ENCODE data around the gene C3orf49.

Gene C3orf49

DNA sequence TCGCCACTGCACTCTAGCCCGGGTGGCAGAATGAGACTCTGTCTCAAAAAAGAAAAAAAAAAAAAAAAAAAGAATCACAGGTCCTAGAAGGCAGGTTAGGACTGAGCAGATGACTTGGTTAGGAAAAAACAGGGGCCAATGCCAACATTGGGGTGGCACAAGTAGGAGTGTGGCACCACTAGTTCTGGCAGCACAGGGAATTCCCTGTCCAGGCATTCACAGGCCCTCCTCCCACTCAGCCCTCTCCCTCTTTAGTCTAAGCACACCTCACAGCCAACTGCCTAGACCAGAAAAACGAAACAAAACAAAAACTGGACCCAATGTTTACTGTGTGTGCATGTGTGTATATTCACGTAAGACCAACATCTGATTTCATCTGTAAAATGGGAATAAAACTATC, 34.0 kb downstream of the C3orf49 start:
- no peak for DNase-seq

DNA sequence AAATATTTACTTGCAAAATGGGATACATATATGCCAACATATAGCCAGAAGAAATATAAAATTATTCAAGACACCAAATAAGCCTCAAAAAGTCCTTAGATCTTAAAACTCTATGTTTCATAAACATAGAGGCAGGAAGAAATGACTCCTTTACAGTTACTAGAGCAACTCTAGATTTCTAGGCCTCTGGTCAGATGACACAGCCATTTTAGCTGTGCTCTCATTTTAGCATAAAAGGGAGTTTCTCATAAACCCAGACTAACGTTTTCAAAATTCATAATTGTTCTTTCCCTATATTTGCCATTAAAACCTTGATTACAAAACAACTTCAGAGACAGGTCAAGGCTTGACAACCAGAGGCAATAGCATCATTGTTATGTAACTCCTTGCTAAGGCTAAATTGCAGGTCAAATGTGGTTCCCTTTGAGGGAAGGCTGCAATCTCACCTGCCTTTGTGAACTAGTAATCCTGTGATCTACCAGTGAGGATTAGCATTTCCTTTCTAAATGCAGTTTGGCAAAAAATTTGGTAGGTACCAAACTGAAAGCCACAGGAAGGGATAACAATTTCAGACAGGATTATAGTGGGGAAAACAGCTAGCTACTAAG, 36.3 kb downstream of the C3orf49 start:
- no peak for DNase-seq

DNA sequence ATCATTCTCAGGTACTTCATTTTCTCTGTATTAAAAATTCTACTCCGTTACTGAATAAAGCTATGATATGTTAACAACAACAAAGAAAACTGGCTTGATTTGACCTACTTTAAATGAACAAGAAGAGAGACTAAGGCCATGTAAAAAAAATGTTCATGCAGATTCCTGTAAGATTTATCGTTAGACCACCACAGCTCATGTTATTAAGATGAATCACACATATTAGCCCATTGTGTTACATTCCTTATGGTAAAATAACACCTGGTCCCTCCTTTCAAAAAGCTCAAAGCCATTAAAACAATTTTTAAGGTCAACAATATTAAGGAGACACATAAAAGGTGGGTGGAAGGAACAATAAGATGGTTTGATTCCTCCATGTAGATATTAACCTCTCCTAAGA, 38.2 kb downstream of the C3orf49 start:
- no peak for DNase-seq

DNA sequence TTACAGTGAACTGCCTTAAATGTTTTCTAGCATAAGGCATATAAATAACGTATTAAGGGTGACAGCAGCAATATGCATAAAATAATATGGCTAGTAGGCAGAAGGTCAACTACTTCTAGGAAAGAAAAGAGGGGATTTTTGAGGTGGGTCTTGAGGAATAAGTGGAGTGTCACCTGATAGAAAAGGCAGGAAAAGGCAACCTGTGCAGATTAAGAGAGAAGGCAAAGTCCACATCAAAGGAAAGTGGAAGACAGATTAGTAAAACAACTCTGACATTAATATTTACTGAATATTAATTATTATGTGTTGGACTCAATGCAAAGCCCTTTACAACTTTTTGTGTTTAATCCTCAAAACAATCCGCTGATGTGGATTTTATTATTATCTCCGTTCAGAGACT, 41.7 kb downstream of the C3orf49 start:
- DNase-seq: no peak

DNA sequence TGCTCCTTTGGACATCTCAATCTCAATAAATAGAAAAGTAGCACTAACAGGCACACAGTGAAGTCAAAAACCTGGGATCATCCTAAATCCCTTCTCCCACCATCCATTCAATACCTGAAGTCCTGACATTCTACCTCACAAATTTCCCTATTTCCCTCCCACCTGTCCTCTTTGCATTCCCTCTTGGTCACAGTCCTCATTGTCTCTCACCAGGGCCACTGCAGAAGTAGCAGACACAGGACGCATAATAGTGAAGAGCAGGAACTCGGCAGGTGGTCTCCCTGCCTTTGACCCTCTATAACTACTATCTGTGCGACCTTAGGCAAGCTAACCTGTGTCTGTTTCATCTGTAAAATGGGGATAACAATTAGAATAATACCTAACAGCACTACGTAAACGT, 42.2 kb downstream of the C3orf49 start:
- no peak for DNase-seq

DNA sequence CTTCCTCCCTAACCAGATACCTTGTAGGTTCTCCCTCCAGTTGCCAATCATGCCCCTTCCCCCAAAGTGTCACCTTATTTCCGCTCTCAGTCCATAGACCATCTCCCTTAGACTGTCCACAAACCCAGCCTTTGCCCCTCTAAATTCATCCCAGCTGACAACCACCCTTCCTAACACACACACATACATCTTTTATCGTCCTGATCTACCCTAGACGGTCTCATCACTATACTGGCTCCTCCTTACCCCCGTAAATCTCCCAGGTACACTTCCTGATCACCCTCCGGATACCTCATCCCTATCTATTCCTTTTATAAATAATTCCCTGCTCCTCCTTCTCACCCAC, 43.7 kb downstream of the C3orf49 start:
- DNase-seq: no peak

DNA sequence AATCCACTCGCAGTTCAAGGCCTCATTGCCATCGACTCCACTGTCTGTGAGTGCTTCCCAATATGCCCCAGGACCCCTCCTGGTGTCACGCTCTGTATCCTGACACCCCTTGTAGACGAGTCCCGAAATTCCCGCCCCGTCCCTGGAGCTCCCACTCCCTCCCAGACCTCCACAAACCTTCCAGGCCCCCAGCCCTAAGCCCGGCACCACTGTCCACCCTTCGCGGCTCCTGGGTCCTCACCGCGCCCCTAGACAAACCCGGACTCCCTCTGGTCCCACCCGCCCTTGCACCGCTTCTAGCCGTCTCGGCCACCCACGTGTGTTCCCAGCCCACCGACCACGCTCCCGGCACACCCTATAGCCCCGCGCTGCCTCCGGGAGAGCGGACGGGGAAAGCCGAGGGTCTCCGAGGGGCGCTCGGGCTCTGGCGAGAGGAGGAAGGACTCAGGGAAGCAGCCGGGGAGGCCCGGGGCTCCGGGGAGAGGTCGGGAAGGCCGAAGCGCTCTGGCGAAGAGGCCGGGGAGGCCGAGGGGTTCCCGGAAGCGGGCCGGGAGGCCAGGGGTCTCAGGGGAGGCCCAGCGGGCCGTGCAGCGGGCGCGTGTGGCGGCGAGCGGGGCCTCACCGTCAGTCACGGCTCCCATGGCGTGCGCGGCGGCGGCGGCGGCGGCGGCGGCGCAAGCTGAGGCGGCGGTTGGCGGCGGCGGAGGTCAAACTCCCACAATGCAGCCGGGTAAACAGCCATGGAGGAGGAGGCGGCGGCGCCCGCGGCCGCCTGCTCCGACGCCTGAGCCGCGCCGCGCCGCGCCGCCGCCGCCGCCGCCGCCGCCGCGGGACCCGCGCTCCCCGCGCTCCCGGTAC, 44.3 kb downstream of the C3orf49 start, which contains the start of the genes ATXN7 and THOC7:
TSS of gene ATXN7 (plus strand) at position 718 of the 858 bp plus-strand sequence. CDS start 48,732 bp downstream, outside the sequence.
TSS of gene THOC7 (minus strand) at position 656 of the 858 bp plus-strand sequence. CDS start at position 641, 15 bp downstream.
- peak; percentile 62 for DNase-seq

DNA sequence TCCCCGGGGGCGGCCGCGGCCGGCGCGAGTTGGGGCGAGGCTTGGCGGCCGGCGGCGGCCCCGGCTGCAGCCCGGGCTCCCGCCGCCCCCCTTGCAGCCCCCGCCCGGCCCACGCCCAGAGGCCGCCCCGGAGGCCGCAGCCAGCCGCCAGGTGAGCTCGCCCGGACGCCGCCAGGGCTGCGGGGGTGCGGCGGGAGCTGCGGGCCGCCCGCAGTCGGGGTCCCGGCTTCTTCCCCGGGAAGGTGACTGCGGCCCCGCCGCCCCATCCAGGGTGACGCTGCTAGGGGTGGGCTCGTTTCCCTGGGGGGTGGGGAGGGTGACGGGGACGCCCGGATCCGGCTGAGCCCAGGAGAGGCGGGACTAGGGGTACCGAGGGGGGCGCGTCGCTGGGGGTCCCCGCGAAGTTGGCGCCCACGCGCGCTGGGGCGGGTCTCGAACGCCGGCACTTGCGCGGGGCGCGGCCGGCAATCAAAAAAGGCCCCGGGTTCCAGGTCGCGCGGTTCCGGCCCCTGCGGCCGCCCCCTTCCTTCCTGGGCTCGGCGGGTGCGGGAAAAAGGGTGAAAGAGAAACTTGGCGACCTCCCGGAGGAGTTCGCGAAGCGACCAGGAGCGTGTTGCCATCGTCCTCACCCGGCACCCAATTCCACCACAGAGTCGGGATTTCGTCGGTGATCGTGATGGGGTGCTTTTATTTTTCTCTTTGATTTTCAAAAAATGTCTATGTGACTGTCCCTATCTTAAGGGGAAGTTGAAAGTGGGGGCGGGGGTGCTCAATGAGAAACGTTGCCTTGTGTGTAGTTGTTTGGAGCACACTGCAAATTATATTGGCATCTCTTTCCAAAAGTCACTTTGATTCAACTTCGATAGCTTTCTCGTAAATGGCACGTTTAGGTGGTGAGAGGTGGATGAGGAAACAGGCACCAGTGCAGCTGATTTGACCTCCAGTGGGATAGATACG, 45.2 kb downstream of the C3orf49 start:
- peak; percentile 23 for DNase-seq

DNA sequence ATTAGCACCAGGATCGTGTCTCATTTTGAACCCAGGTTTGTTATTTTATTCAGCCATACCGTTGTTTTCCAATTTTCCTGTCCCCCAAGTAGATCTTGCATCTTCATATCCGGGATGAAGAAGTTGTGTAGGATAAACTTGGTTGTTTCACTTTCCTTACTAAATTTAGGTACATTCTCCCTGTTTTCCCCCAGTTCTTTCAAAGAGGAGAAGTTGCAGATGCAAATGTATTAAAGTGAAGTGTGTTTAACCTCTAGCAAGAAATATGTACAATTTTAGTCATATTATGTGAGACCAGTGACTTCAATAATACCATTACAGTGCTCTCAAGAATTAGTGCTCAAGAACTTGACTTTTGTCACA, 45.8 kb downstream of the C3orf49 start:
- no peak for DNase-seq

DNA sequence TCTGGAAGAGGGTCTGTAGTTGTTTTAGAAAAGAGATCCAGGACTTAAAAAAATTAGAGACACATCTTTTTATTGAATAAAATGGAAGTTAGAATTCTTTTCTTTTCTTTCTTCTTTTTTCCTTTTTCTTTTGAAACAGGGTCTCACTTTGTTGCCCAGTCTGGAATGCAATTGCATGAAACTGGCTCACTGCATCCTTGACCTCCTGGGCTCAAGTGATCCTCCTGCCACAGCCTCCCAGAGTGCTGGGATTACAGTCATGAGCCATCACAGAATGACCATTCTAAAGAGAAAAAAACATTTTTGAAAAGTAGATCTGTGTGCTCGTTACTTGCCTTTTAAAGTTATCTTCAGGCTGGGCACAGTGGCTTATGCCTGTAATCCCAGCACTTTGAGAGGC, 48.1 kb downstream of the C3orf49 start:
- DNase-seq: no peak

DNA sequence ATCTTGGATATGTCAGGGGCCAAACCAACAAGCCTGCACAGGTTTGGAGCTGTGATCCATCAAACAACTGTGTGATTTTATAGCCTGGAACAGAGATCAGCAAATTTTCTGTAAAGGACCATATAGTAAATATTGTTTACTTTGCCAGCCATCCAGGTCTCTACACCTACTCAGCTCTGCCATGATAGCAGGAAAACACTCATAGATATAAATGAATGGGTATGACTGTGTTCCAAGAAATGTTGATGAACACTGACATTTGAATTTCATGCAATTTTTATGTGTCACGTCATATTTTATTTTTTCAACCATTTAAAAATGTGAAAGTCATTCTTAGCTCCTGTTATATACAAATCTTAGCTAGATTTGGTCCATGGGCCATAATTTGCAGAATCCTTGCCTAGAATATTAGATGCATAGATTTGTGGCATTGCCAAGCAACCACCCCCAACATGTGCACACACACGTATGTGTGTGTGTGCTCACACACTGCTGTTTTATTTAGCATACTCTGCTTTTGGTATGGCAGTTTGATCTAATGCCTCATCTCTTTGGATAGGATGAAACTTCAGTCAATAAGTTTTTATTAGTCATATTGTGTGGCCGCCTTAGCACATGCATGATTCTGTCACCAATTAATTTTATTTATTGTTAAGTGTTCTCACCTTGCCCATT, 51.0 kb downstream of the C3orf49 start:
- no peak for DNase-seq

DNA sequence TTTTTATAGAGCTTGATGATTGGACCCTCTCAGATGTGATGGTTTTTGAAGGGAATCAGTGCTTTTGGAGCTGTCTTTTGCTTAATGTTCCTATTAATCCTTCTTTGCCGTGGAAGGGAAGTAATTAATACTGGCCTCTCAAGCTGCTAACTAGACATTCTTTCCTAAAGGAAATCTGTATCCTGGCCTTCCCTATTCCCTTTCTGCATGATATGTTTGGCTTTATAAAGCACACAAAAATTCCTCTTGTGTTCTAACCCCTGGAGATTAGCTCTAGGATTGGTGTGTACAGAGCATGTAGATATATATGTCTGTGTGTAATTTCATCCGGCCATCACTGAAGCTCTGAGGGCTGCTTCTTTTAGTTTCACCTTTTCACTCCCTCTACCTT, 51.5 kb downstream of the C3orf49 start:
- DNase-seq: no peak

DNA sequence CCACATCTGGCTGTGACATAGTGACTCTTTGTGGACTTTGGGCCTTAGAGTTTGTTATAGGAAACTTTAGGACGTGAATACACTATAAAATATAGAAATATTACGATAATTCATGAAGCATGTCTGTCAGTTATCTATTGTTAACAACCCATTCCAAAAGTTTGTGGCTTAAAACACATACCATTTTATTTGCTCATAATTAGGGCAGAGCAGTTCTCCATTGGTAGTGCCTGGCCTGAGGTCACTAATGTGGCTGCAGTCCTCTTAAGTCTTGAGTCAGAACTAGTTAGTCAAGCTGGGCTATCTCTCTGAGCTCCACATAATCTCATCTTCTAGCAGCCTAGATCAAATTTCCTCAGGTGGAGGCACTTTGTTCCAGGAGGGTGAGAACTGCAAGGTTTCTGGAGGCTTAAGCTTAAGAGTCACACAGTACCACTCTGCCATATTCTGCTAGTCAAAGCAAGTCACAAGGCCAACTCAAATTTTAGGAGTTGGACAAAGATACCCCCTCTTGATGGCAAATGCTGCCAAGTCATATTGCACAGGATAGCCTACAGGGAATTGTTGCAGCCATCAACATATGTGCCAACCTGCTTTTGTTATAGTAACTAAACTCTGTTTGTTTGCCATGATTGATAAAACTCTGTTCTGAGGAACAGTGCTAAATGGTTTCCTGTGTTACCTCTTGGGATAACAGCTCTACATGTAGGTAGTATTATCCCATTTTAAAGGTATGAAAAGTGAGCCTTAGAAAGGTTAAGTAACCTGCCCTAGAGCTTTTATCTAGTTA, 53.2 kb downstream of the C3orf49 start:
- DNase-seq: no peak

DNA sequence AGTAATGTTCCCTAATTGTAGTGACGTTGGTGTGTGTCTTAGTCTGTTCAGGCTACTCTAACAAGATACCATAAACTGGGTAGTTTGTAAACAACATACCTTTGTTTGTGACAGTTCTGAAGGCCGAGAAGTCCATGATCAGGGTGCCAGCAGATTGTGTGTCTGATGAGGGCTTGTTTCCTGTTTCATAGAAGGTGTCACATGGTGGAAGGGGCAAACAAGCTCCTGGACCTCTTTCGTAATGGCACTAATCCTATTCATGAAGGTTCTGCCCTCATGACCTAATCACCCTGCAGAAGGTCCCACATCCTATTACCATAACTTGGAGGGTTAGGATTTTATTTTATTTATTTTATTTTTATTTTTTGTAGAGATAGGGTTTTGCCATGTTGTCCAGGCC, 55.7 kb downstream of the C3orf49 start:
- DNase-seq: no peak

DNA sequence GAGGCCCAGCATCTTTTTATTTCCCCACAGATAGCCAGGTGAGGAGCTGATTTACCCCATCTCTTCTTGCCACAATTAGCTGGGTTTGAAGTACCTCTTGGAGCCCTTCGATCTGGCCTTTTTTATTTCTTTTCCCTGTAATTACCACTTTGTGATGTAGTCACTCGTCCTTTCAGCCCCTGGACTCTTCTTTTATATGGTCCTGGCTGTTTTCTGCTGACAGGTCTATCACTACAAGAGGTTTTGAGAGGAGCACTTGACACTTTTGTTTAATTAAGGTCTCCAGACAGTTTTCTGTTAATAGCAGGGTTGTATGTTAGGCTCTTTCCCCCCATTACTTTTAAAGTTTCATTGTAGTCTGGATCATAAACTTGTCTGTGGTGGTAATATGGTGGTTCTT, 56.4 kb downstream of the C3orf49 start:
- DNase-seq: no peak

DNA sequence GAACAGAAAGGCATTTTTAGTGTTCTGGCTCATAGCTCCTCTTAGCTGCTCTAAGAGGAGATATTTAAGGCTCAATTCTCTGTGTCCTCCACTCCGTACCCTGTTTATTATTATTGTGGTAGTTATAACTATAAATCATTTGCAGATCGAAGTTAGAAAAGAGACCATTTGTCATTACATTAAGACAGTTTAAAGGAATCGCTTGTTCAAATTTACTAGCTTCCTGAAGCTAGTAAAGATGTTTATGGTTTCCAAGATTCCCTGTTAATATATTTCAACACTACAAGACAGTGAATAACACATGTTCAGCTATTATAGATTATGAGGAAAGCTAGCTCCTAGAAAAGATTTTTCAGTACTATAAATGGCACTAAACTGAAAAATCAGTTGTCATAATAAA, 57.2 kb downstream of the C3orf49 start:
- DNase-seq: no peak

DNA sequence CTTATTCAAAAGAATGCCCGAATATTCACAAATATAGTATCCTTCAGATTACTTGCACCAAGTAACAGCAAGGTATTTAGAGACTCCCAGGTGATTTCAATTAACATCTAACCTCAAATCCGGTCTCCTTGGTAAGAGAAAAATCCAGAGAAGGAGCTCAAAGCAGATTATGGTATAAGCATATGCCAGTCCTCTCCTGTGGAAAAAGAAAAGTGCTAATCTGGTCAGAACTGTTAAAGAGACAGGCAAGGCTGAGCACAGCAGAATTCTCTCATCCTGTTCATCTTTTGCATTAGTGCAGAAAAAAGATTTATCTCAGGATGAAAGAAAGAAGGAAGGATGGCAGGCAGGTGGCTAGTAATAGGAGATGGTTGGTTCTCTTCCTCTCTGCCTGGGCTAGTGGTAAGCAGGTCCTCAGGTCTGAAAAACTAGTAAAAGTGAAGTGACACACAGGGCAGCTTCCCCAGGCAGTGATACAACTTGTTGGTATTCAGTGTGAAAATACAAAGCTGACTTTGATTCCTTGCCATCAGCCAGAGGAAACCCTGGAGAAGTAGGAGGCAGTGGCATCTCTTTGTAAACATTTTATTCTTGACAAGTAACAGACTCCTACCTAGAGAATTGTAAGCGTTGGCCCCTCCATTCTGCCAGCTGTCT, 58.8 kb downstream of the C3orf49 start:
- no peak for DNase-seq

DNA sequence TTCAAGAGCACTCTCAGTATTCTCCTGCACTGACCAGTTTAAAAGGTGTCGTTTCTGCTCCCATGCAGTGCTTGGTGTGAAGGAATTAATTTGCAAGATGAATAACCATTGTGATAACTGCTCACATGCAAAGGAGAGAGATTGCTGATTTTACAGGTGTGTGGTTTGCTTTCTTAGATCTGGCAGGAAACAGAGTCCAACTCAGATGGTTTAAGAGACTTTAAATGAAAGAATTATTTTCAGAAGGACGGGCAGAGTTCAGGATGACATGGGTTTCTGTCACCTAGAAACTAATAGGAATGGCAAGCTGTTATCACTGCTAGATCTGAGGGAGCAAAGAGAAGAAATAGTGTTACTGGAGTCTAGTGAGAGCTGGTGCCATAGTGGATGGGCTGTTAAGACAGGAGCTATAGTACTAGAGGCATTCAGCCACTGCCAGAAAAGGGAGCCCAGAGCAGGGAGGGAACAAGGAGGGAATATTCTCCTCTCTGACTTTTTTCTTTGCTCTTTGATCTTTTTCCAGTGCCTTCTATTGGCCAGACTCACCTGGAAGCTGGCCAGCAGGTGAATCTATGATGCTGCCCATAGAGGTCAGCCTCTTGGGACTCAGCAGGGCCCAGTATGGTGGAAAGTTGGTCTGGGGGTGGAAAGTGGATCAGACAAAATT, 59.4 kb downstream of the C3orf49 start:
- DNase-seq: no peak

DNA sequence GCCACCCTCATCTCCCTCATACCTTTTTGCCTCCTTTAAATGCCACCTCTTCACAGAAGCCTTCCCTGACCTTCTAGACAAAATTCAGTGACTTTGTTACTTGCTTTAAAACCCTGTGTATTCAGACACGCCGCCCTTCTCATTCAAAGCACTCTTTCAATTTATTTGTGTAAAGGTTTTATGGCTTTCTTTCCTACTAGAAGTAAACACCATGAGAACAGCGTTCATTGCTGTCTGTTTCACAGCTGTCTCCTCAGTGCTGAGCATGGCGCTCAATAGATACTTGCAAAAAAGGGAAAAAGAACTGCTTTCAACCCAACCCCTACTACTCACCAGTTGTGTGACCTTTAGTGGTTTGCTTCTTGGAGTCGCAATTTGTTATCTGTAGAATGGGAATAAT, 61.6 kb downstream of the C3orf49 start:
- no peak for DNase-seq

DNA sequence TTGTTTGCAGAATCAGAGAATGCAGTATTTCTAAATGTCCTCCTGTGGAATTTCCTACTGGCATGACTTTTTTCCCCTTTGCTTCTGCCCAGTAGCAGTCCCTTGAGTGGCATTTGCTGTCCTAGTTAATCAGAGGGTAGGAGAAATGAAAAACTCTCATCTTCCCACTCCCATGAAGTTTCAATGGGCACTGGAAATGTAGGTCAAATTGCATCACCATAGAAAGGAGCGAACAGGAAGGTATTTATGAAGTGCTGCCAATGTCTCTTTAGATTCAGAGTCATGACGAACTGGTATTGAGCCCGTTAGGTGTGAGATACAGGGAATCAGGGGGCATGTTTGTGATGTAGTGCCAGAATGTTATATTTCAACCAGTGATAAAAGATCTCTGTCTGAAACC, 67.8 kb downstream of the C3orf49 start:
- DNase-seq: no peak

DNA sequence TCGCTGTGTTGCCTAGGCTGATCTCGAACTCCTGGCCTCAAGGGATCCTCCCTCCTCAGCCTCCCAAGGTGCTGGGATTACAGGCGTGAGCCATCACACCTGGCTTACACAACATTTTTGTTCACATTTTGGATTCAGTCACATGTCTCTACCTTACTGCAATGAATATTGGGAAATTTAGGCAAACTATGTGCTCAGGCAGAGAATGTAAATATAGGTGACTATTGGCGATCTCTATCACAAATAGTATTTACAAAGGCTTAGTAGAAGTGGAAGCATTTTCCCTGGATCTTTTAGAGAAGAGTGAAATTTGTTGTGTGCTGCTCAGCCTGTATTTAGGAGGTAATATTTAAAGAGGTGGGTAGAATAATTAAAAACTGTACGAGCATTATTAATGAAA, 72.4 kb downstream of the C3orf49 start:
- DNase-seq: no peak
